K562 (cell line): Measurements from ENCODE around the gene STK11. TPM values are rescaled to one million over a fixed set of nuclear protein-coding genes. Genes with fewer than 3 reads are reported as not detected.

ENCODE experiments used
- CSDE1 ChIP-seq, 2 experiments: fragments of 450-650 bp; IDR thresholded peaks; 2 replicates each; pipeline ENCODE4 v1.6.1; 2016; ENCODE audit warnings: mild to moderate bottlenecking in 1 of 2
- GTF2B ChIP-seq: IDR thresholded peaks from 2 replicates; pipeline ENCODE4 v1.6.1; 2011; ENCODE audit not compliant: insufficient read length; ENCODE audit errors: extremely low read depth
- MCM7 ChIP-seq, 2 experiments: fragments of 450-650 bp; IDR thresholded peaks; 2 replicates each; pipeline ENCODE4 v1.6.1; 2016 to 2018
- MED1 ChIP-seq: sonication (generic); formaldehyde crosslinking; IDR thresholded peaks from 2 replicates; pipeline ENCODE4 v1.8.1; 2023; ENCODE audit warnings: missing genetic modification reagents, borderline replicate concordance
- MTA3 ChIP-seq: fragments of 450-650 bp; formaldehyde crosslinking; IDR thresholded peaks from 2 replicates; pipeline ENCODE4 v1.6.1; 2017; ENCODE audit warnings: mild to moderate bottlenecking, borderline replicate concordance
- RBFOX2 ChIP-seq: fragments of 200-400 bp; formaldehyde crosslinking; IDR thresholded peaks from 2 replicates; pipeline ENCODE4 v1.6.1; 2017; ENCODE audit warnings: low read depth, mild to moderate bottlenecking, low read length, moderate library complexity
- TAF1 ChIP-seq: IDR thresholded peaks from 2 replicates; pipeline ENCODE4 v1.6.1; 2011; ENCODE audit warnings: mild to moderate bottlenecking, low read length, moderate library complexity; ENCODE audit not compliant: insufficient read depth, control insufficient read depth, severe bottlenecking; ENCODE audit errors: extremely low read depth
- TRIM25 ChIP-seq: fragments of 450-650 bp; IDR thresholded peaks from 2 replicates; pipeline ENCODE4 v1.7.0; 2016; ENCODE audit warnings: borderline replicate concordance
- XRCC5 ChIP-seq: fragments of 200-400 bp; formaldehyde crosslinking; IDR thresholded peaks from 2 replicates; pipeline ENCODE4 v1.6.1; 2017; ENCODE audit warnings: low read depth, mild to moderate bottlenecking, low read length
- ZFX ChIP-seq: sonication (generic); formaldehyde crosslinking; IDR thresholded peaks from 2 replicates; pipeline ENCODE4 v1.8.0; 2022; ENCODE audit warnings: mild to moderate bottlenecking, missing genetic modification reagents, moderate library complexity
- ZNF197 ChIP-seq: fragments of 200-800 bp; sonication (Bioruptor generic); IDR thresholded peaks from 2 replicates; pipeline ENCODE4 v1.6.1; 2016; ENCODE audit warnings: low read depth, missing genetic modification characterization, missing compliant biosample characterization
- ZNF561 ChIP-seq: fragments of 450-650 bp; formaldehyde crosslinking; conservative IDR thresholded peaks from 2 replicates; pipeline ENCODE4 v1.4.0; 2020; ENCODE audit warnings: mild to moderate bottlenecking, moderate library complexity
- ZNF695 ChIP-seq: fragments of 450-650 bp; formaldehyde crosslinking; IDR thresholded peaks from 2 replicates; pipeline ENCODE4 v1.4.0; 2020; ENCODE audit warnings: mild to moderate bottlenecking, moderate library complexity
- ZNF830 ChIP-seq: fragments of 250-450 bp; sonication (Bioruptor Pico); IDR thresholded peaks from 2 replicates; pipeline ENCODE4 v1.5.0; 2021; ENCODE audit warnings: mild to moderate bottlenecking
- polyA plus RNA-seq, 8 experiments: library from polyadenylated mRNA; depleted of rRNA in 4 of 8; stranded (reverse) in 5 of 8; unstranded in 3 of 8; fragments of >200 nt; fragmentation: Nextera tagmentation in 2 of 8; fragmentation: Illumina TruSeq in 1 of 8; extraction: Ambion mirVana in 2 of 8; extraction: Trizol in 1 of 8; gene quantifications; 2 replicates each; pipeline versions ENCODE4 v1.2.1 to v1.2.3, GENCODE V29; 2011 to 2014; ENCODE audit warnings: inconsistent platforms in 1 of 8, missing spikeins in 1 of 8
- total RNA-seq, 7 experiments: library from RNA; depleted of rRNA in 6 of 7; stranded (reverse); fragments of >200 nt in 6 of 7; fragmentation: Illumina TruSeq in 2 of 7; extraction: Trizol in 2 of 7; gene quantifications; 2 replicates each; pipeline versions ENCODE4 v1.2.1 to v1.2.3, GENCODE V29; 2011 to 2021; ENCODE audit warnings: low replicate concordance in 1 of 7
- TF ChIP-seq, protein P1 (sequence below): fragments of 450-650 bp; IDR thresholded peaks from 2 replicates; pipeline ENCODE4 v1.6.1; 2018; ENCODE audit not compliant: partially characterized antibody
- TF ChIP-seq, protein P2 (sequence below): sonication (generic); formaldehyde crosslinking; IDR thresholded peaks from 2 replicates; pipeline ENCODE4 v1.8.0; 2023; ENCODE audit warnings: missing genetic modification reagents, mild to moderate bottlenecking, borderline replicate concordance

Gene STK11
- total and polyA plus RNA-seq, 9 of the 15 experiments (the other 6 are each of a cell fraction or from before 2014, with no cell fraction given) = 0.15 to 96.5 (median 31.7) TPM

GRCh38 chr19:1241417-1242095 is 36.0 kb downstream of the STK11 start, which contains the start of gene ATP5F1D (continued):
- TF ChIP-seq, protein P1, sequence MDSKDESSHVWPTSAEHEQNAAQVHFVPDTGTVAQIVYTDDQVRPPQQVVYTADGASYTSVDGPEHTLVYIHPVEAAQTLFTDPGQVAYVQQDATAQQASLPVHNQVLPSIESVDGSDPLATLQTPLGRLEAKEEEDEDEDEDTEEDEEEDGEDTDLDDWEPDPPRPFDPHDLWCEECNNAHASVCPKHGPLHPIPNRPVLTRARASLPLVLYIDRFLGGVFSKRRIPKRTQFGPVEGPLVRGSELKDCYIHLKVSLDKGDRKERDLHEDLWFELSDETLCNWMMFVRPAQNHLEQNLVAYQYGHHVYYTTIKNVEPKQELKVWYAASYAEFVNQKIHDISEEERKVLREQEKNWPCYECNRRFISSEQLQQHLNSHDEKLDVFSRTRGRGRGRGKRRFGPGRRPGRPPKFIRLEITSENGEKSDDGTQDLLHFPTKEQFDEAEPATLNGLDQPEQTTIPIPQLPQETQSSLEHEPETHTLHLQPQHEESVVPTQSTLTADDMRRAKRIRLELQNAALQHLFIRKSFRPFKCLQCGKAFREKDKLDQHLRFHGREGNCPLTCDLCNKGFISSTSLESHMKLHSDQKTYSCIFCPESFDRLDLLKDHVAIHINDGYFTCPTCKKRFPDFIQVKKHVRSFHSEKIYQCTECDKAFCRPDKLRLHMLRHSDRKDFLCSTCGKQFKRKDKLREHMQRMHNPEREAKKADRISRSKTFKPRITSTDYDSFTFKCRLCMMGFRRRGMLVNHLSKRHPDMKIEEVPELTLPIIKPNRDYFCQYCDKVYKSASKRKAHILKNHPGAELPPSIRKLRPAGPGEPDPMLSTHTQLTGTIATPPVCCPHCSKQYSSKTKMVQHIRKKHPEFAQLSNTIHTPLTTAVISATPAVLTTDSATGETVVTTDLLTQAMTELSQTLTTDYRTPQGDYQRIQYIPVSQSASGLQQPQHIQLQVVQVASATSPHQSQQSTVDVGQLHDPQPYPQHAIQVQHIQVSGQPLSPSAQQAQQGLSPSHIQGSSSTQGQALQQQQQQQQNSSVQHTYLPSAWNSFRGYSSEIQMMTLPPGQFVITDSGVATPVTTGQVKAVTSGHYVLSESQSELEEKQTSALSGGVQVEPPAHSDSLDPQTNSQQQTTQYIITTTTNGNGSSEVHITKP = peak; percentile 70
- TF ChIP-seq MED1 (no peak), TAF1 (peak; percentile 57), ZNF561 (no peak), ZNF830 (CRISPR knock-in tag) (no peak), MCM7 (IDR thresholded peaks at IDR 0.05) (no peak), TRIM25 (no peak), ZNF197 (CRISPR knock-in tag) (peak; percentile 87; the same call in 1 of the 2 replicates), RBFOX2 (peak; percentile 87), ZNF695 (CRISPR knock-in tag) (no peak), ZFX (CRISPR knock-in tag) (peak; percentile 63), MTA3 (peak; percentile 65; the same call in 1 of the 2 replicates), GTF2B (no peak), CSDE1 (IDR thresholded peaks at IDR 0.05) (no peak), XRCC5 (no peak; the same call in 1 of the 2 replicates)
- TF ChIP-seq, protein P2, sequence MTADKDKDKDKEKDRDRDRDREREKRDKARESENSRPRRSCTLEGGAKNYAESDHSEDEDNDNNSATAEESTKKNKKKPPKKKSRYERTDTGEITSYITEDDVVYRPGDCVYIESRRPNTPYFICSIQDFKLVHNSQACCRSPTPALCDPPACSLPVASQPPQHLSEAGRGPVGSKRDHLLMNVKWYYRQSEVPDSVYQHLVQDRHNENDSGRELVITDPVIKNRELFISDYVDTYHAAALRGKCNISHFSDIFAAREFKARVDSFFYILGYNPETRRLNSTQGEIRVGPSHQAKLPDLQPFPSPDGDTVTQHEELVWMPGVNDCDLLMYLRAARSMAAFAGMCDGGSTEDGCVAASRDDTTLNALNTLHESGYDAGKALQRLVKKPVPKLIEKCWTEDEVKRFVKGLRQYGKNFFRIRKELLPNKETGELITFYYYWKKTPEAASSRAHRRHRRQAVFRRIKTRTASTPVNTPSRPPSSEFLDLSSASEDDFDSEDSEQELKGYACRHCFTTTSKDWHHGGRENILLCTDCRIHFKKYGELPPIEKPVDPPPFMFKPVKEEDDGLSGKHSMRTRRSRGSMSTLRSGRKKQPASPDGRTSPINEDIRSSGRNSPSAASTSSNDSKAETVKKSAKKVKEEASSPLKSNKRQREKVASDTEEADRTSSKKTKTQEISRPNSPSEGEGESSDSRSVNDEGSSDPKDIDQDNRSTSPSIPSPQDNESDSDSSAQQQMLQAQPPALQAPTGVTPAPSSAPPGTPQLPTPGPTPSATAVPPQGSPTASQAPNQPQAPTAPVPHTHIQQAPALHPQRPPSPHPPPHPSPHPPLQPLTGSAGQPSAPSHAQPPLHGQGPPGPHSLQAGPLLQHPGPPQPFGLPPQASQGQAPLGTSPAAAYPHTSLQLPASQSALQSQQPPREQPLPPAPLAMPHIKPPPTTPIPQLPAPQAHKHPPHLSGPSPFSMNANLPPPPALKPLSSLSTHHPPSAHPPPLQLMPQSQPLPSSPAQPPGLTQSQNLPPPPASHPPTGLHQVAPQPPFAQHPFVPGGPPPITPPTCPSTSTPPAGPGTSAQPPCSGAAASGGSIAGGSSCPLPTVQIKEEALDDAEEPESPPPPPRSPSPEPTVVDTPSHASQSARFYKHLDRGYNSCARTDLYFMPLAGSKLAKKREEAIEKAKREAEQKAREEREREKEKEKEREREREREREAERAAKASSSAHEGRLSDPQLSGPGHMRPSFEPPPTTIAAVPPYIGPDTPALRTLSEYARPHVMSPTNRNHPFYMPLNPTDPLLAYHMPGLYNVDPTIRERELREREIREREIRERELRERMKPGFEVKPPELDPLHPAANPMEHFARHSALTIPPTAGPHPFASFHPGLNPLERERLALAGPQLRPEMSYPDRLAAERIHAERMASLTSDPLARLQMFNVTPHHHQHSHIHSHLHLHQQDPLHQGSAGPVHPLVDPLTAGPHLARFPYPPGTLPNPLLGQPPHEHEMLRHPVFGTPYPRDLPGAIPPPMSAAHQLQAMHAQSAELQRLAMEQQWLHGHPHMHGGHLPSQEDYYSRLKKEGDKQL (CRISPR knock-in tag) = no peak
